DMS114 treated with DMSO at 0.1 percent for 48 hours (cell line): Measurements from ENCODE around the gene ETV6.

ENCODE experiments used
- DNase-seq: peaks from one replicate; lab custom pipeline; 2025; ENCODE audit not compliant: unreplicated experiment; lab: John Stamatoyannopoulos, UW

The ETV6 gene

DNA sequence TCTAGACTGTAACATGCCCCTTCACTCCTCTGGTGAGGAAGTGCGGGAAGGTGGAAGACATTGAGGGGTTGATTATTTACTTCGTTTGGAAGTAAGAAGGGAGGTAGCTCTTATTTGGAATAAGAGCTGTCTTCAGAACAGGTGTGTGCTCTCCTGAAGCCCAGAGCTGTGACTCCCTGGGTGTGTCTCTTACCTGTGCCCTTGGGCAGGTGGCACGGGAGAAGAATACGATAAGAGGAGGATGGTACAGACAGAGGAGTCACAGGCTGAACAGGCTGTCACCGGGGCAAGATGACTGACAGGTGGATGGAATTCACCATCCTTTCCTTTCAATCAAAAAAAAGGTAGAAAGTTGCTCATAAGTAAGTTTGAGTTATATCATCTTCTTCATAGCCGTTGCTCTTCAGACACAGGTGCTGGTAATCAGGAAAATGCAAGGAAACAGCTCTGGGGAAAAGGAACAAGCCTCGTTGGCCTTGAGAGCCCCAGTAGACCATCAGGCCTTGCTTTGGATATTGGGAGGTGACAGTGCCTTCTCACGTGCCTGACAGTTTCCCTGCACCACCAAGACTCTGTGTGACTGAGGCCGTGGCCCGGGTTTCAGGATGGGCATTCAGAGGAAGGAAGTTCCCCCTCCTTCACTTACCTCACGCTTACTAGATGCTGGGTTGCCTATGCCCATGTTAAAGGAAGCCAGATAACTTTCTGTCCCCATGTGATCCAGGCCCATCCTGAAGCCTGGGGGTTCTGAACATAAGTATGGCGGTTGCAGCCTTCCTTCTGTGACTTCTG, 120.4 kb downstream of the ETV6 start:
- DNase-seq: no peak

DNA sequence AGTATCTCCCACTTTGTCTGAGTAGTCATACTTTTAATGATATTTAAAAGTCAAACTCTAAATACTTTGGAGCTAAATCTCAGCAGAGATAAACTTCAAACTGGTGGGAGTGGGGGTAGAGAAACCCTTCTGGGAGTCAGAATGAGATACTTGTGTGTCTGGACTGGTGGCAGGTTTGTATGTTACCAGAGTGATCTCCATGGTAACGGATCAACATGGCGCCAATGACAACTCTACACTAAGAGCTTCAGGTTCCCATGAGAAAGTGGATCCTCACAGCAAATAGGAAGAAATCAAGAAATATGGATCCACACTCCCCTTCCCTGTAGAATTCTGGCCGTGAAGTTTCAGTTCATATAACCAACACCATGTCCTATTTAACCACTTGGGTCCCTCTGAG, 121.9 kb downstream of the ETV6 start:
- DNase-seq: no peak

DNA sequence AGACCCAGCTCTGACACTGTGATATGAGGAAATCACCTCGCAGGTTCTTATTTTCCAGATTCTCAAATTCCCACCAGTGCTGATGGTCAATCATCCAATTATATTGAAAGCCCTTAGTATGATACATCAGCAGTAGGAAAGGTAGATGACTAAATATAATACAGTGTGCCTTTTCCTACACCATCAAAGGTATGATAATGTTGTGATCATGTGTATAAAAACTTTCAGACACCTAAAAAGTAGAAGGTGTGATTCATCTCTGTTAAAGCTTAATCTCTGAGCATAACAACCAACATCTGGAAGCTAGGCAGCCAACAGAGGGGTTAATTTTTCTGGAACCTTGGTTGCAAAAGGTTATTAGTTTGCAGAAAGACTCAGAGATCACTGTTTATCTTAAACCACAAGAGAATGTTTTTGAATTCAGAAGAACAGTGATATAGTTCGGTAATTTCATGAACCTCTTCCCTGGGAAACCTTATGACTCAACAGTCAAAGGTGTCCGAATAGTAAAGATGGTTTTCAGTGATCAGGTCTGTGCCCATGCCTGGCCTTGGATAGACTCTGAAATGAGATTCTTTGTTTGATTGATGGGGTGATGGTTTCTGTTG, 122.5 kb downstream of the ETV6 start:
- no peak for DNase-seq

GRCh38 chr12:11773889-11774677, 124.6 kb downstream of the ETV6 start:
- DNase-seq: no peak

DNA sequence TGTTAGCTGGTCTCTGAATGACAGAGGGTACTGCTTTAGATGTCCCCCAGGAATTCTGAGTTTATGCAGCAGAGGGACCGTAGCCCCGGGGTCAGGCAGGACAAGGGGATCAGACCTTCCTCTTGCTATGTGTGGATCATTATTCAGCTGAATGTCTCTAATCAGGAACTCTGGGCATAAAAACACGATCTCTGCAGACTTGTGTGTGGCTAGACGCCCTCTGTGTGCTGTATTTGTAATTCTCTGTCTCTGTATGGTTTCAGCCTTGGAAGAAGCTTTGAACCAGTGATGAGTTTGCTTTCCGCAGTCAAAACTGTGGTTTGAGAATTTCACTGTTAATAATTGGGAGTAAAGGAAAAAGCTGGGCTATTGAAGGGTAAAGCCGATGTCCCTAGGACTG, 125.3 kb downstream of the ETV6 start:
- no peak for DNase-seq

- no peak for DNase-seq
These were observed 126.8 kb downstream of the ETV6 start for GRCh38 chr12:11776316-11776715.

GRCh38 chr12:11777451-11777850, 128.0 kb downstream of the ETV6 start:
- DNase-seq: no peak

DNA sequence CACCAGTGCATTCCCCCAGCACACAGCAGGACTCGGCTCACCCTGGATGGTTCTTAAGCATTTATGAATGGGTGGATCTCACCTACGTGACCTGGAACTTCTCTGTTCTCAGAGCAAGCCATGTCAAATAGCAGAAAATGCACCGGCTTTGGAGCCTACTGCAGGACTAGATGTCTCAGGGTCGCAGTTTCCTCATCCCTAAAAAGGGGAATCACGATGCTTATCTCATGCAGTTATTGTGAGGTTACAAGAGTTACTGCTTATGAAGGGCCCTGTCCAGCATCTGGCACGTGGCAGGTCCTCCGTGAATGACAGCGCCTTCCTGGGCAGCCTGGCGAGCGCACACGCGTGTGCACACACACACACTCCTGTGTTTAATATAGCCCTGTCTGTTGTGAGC, 128.5 kb downstream of the ETV6 start:
- no peak for DNase-seq

GRCh38 chr12:11778713-11779685, 129.5 kb downstream of the ETV6 start:
- no peak for DNase-seq

- DNase-seq: no peak
These were observed 131.1 kb downstream of the ETV6 start for GRCh38 chr12:11780521-11781101.

DNA sequence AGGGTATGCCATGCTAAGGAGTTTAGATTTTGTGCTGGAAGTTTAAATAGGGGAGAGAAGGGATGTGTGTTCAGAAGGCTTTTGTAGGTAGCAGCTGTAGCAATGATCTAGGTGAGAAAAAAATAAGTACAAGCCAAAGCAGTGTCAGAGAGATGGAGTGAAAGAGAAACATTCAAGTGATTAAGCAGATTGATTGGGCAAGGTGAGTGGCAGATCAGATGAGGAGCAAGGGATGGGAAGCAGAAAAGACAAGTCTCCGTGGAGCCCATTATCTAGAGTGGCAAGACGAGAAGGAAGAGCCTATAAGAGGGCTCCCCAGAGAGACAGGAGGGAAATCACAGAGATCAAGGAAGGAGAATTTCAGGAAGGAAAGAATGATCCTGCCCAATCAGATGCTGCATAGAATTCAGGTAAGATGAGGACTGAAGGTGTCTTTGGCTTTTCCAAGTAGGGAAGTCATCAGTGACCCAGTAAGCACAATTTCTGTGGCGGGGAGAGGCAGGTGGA, 133.5 kb downstream of the ETV6 start:
- no peak for DNase-seq

- no peak for DNase-seq
These were observed 136.2 kb downstream of the ETV6 start for GRCh38 chr12:11785712-11786111.

DNA sequence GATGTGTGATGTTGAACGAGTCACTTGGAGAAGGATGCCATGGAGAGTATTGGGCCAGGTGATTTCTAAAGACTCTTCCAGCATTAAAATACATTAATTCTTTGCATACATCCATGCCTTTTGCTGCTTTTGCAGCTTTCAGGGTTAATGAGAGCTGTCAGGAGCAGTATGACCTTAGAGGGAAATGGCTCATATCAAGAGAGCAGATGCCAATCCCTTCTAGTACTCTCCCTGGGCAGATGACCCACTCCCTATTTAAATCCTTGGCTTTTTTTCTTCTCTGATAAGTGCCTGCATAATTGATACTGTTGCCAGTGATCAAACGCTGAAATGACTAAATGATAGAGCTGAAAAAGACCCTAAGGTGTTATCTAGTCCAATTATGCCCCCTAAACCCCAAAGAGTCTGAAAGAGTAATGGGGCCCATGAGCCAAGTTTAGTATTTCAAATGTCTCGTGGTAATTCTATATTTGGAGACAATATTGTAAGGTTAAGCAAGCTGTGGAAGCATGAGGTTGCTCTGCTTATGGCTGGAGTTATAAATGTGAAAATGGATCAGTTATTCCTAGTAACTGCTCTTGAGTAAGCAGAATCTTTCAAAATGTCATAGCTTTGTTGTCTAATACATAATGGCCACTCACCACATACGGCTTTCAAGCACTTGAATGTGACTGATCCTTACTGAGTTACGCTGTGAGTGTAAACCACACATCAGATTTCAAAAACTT, 137.3 kb downstream of the ETV6 start:
- no peak for DNase-seq

DNA sequence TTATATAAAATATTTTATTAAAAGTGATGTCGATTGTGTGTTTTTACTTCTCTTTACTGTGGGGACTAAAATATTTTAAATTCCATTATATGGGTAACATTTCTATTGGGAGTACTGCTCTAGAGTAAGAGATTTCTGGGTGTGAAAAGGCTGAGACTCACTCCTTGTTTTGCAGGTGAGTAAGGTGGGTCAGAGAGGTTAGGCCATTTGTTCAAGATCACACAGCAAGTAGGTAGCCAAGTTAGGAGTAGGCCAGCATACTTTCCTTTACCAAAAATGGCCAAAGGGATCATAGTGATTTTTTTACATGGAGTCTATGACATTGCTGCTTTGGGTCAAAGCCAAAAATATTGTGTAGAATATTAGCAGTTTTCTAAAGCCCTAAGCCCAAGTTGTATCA, 138.0 kb downstream of the ETV6 start:
- DNase-seq: no peak

- no peak for DNase-seq
These were observed 138.7 kb downstream of the ETV6 start for GRCh38 chr12:11787933-11788849.

GRCh38 chr12:11793921-11794710, 144.6 kb downstream of the ETV6 start:
- DNase-seq: no peak

DNA sequence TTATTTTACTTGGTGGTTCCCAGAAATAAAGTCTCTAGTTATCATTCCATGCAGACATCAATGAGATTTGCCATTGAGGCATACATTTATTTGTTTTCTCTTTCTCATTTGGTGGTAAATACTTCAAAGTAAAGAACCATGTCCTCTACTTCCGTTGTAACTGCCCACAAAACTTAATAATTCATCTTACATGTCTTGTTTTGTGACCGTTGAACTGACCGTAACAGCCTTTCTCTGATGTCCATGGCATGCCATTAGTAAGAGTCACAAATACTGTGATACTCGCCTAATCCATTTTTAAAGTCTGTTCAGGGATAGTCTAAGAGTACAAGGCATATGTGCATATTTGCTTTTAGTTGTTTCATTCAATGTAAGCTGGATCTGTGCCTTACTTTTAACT, 145.3 kb downstream of the ETV6 start:
- no peak for DNase-seq
